GM19455 (cell line): ENCODE measurements around the gene MAGI2.

Source experiments
- ATAC-seq: cut with Tn5 transposase; IDR thresholded peaks from one replicate; pipeline ENCODE4 v1.9.1; 2021; ENCODE audit not compliant: unreplicated experiment

Gene MAGI2

DNA sequence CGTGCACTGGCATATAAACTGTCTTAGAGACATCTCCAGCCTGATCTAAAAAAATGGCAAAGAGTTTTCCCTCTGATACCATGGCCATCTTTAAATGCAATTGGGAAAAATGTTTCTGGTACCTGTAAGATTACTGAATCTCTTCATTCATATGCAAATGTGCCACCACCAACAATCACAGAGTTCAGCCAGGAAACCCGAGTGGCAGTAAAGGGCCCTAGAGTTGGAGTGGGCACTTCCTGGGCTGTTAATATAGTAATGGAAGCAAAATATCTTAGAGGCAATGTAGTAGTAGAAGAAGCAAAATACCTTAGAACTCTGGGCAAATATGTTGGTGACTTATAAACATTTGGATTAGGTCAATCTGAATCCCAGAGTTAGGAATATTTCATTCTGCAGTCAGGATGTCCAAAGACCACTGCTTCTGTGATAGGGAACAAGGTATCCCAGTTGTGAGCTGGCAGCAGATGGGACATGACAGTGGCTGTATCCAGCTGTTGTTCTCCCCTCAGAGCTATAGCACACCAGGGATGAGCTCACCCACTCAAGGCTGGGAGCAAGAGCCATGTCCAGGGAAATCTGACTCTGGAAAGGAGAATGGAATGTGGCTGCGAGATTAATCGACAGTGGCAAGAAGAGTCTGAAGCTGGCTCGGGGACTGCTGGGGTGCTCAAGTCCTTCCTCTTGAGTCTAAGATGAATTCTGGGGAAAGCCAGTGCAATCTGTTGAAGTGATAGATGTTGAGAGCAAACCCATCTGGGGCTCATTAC, 1322.8 kb downstream of the MAGI2 start:
- no peak for ATAC-seq

DNA sequence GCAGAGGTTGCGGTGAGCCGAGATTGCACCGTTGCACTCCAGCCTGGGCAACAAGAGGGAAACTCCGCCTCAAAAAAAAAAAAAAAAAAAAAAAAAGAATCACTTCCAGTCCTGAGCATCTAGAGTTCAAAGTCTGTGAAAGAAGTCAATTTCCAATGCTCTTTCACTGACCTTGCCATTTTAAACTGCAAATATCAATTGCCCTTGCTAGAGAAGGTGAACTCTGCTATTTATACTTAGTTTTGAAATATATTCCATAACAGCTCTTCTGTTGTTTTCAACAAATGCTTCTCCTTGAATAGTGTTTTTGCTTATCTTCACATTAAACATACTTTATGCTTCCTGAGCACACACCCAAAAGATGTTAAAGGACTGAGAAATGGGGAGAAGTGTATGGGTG, 1323.6 kb downstream of the MAGI2 start:
- ATAC-seq, result no peak

DNA sequence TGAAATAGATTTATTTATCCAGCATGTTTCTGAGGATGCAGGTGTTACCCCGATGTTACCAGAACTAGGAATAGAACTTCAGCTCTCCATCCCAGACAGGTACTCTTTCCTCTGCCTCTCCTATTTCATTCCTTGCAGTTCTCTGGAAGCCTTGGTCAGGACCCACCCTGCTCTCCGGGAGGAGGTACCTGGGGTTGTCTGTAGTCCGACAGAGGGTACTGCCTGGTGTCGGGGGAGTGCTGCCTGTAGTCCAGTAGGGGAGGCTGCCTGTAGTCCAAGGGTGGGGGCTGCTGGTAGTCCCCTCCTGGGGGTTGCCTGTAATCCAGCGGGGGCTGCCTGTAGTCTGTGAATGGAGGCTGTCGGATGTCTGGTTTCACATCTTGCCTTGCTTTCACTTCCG, 1326.5 kb downstream of the MAGI2 start:
- no peak for ATAC-seq

DNA sequence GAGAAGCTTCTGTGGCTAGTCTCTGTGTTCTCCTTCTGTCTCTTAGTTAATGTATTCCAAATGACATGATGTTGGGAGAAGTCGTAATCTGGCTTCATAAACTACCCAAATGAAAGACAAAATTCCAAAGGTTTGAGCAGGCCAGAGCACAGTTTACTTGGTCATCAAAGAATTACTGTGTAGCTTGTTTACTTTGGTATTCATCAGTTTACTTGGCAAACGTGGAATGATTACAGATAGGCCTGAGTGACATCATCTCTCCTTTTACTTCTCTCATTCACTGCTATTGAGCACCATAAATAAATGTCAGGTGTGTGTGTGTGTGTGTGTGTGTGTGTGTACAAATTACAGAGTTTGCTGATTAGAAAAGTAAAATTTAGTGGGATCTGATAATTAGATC, 1327.6 kb downstream of the MAGI2 start:
- ATAC-seq, result no peak

DNA sequence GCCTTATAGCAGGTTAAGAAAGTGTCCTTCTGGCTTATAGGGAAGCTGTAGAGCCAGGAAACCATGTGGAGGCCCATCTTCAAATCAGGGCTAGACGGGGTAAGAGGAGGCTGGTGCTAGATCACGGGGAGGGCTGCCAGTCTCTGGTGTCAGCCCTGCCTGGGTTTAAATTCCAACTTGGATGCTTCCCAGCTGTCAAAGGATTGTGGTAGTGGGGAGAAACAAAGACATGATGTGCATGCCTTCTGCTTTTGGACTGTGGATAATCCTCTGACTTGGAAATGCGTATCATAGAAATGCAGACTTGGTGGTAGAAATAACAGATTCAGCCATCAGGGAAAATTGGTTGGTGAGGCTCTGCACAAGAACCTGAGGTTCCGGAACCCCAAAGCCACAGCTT, 1329.3 kb downstream of the MAGI2 start:
- ATAC-seq, result no peak

DNA sequence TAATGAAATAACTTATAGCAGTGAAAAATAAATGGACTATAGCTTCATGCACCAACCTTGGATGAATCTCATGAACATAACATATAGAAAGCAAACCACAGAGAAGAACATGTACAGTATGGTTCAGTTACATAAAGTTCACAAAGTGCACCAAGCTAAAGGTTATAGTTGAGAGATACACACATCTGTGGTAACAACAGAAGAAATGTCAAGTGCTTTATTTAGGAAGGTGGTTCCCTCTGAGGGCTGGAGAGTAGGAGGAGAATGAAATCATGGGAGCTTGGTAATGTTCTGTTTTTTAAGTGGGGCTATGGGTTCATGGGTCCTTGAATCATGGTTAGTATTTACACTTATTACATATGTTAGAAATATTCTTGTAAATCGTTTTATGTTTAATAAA, 1331.6 kb downstream of the MAGI2 start:
- ATAC-seq, result no peak

DNA sequence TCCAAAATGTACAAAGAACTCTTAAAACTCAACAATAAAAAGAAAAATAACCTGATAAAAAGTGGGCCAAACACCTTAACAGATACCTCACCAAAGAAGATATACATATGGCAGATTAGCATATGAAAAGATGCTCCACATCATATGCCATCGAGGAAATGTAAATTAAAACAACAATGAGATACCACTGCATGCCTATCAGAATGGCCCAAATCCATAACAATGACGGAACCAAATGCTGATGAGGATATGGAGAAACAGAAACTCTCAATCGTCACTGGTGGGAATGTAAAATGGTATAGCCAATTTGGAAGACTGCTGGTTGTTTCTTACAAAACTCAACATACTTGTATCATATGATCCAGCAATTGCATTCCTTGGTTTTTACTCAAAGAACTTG, 1335.0 kb downstream of the MAGI2 start:
- ATAC-seq, result no peak

DNA sequence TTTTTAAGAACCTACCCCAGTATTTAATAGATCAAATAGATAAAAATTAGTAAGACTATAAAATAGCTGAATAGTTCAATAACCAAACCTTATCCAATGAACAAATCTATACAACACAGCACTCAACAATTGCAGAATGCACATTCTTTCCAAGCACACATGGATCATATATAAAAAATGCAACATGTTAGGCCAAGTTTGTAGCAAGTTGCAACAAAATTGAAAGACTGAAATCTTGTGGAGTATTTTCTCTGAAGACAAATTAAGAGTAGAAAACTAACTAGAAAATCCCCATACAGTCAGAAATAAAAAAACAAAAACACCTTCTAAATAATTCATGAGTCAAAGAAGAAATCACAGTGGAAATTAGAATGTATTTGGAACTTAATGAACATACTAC, 1337.6 kb downstream of the MAGI2 start:
- ATAC-seq, result no peak

DNA sequence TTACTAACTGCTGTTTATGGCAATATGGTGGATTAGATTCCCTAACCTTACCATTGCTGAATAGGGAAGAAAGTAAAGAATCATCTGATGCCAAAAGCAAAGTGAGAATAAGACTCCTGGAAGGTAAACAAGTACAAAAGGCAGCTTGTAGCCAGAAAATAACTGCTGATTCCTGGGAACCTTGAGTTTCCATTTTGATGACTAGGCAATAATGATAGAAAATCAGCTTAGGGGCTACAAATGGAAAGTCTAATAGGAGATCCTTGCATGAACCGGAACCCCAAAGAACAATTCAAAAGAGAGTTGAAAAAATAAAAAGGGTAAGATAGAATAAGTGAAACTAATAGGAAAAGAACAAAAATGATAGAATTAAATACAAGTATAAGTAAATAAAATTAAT, 1338.5 kb downstream of the MAGI2 start:
- no peak for ATAC-seq

DNA sequence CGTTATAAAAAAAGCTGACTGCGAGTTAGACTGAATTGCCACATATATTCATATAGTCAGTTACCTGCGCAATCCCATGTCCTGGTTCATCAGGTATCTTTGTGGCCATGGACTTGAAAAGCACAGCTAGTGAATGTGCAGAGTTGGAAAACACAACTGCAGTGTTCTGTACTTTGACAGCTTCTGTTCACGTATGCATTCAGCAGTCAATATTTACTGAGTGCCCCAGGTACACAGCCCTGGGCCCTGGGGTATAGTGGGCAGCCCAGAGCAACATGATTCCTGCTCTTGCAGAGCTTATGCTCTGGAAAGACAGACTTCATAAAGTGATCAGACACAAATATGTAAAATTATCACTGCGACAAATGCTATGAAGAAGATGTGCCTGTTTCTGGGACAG, 1341.0 kb downstream of the MAGI2 start:
- ATAC-seq, result no peak

DNA sequence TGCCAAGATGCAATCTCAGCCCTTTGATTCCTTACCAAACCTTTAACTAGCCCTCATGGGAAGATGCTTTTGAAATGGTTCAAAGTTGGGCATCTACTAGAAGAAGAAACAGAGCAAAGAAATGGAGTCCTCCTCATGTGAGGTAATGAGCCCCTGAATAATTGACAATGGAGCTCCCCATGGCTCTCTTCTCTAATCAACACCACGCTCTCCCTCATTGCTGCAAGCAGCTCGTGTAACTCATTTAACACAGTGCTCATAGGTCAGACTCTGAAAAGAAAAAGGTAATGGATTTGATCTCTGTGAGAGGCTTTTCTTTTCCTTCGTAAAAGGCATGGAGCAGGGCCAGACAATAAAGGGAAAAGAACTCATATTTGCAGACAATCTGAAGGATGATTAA, 1342.1 kb downstream of the MAGI2 start:
- ATAC-seq, result no peak

DNA sequence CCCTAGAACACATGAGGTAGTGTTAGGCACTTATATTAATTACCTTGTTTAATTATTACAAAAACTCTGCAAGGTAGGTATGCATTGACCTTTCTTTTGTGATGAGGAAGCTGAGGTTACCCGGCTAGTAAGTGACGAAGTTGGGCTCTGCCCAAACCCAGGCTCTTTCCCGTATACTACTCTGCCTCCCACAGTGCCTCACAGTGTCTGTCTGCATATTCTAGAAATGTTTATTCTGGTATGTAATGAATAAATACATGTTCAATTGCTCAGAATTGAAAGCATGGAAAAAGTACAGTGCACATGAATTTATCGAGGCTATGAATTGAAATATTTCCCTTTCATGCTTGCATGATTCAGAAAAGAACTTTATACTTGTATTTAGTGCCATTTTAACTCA, 1350.0 kb downstream of the MAGI2 start:
- ATAC-seq, result no peak

DNA sequence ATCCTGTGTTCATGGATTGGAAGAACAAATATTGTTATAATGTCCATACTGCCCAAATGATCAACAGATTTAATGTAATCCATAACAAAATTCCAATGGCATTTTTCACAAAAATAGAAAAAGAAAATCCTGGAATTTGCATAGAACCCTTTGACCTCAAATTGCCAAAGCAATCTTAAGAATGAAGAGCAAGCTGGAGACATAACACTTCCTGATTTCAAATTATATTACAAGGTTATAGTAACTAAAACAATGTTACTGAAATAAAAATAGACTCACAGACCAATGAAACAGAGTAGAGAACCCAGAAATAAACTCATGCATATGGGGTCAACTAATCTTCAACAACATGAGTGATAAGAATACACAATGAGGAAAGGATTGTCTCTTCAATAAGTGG, 1352.4 kb downstream of the MAGI2 start:
- no peak for ATAC-seq

DNA sequence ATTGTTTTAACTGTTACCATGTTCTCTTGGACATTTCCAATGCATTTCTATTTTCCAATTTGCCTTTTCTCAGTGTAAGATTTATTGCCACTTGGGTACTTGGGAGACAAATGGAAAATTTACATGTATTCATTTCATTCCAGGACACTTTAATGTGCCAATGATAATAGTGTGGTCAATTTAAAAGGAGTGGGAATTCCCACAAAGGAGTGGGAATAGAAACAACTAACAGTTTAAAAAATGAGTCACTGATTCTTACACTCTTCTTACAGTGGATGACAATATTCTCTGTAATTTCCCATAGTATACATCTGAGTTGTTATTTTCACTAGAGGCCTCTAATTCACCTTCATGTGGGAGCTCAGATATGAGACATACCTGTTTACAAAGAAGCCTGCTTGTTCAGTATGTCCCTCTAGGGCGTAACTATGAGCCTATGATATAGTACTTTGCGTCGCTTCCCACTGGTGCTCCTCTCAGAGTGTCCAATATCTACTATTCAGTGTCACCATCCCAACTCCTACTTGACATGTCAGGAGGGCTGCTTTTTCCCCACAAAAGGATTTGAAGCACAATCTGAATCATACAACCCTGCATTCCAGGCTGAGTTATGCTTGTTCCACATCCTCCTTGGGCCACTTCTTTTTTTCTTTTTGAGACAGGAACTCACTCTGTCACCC, 1353.6 kb downstream of the MAGI2 start:
- no peak for ATAC-seq

DNA sequence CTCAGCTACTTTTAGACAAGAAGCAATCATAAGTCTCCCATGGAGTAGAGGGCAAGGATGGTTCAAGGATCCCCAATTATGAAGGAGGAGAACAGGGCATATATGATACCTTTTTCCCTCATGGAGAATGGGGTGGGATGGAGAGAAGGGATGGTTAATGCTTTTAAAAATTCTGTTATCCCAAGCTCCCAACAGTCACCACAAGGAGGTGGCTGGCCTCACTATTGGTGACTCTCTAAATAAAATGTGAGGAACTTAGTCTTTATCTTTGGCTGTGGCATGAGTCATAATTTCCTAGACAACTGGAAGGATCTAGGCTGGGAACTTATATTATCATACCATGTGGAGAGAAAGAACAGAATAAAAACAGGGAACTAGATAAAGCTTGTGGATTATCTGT, 1357.9 kb downstream of the MAGI2 start:
- ATAC-seq, result no peak

DNA sequence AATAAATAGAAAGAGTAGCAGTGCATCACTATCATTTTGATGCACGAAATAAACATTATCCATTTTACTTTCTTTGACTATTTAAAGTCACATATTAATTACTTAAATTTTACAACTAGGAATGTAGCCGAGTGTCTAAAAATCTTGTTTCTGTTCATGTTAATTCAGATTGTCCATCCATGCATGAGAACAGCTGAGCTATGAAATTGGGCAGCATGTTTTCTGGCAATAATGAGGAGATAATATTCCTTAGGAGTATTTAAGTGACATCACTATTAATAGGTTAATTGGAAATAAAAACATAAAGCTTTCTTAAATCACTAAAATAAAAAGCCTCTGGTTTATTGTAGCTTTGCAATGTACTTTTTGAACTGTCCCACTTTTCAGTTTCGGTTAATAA, 1361.1 kb downstream of the MAGI2 start:
- no peak for ATAC-seq

DNA sequence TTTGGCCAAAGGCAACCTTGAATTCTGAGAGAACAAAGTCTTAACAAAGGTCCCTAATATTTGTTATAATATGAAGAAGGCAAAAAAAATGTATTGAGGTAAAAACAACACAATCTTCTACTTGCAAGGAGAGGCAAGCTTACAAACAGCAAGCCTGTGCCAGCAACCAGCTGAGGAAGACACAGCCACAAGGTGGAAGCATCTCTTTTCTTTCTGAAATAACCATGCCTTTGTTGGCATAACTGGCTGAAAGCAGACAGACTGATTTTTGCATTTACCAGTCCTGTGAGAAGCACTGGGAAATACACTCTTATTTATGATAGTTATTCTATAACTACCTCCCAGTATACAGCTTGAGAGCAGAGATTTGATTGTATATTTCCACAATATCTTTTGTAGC, 1362.9 kb downstream of the MAGI2 start:
- ATAC-seq, result no peak

DNA sequence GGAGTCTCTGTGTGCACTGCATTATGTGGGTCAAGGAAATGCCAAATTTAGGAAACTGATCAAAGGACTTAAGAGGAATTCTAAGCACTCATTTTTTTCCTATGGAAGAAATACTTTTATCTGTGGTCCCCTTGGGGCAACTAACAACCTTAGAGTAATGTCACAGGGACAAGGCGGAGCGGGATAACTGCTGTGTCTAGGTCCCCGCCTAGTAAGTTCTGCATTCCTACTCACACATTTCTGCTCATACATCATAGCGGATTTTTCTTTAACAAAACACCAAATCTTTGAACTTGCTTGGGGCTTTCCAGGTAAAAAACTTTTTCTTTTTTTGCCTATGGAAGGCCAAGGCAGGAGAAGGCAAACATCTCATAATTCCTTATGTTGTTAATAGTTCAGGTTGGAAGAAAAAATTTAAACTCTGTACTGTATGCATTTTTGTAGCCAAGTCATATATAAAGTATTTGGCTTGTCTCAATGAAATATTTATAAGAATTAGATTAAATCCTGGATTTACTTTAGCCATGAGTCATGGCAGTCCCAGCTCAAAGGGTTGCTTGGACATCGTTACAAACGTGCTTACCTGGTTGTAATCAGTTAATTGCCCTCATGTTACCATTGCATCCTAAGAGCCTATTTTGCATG, 1369.9 kb downstream of the MAGI2 start:
- no peak for ATAC-seq

DNA sequence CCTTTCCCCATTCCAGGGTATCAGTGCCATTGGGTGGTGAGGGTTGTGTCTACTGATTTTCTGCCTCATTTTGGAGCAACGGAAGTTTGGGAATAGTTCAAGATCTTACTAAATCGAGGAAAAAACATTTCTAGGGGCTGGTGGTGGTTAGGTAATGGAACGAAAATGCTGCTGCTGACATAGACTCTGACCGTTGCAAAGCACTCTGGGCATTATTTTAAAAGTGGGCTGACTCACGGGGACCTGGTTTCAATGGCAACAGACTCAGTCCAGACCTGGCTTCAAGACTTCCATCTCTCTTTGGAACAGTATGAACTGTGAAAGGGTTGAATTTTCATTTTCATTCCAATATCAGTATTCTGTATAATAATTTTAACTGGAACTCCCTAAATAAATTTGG, 1370.9 kb downstream of the MAGI2 start:
- no peak for ATAC-seq

DNA sequence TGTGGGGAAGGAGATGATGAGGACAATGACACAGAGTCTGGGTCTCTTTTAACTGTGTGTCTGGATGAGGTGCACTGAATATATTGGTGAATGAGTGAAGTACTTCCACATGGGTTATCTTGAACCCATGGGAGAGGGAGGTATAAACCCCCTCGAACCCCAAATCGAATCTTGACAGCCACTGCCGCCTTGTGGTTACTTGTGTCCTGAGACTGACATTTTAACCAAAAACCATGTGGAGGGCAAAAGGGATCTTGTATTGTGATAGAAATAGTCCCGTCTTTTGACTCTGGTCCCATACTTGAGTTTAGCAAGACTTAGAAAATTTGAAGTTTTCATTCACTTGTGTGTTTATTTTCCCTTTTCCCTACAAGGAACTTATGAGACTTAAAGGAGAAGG, 1371.6 kb downstream of the MAGI2 start:
- no peak for ATAC-seq

DNA sequence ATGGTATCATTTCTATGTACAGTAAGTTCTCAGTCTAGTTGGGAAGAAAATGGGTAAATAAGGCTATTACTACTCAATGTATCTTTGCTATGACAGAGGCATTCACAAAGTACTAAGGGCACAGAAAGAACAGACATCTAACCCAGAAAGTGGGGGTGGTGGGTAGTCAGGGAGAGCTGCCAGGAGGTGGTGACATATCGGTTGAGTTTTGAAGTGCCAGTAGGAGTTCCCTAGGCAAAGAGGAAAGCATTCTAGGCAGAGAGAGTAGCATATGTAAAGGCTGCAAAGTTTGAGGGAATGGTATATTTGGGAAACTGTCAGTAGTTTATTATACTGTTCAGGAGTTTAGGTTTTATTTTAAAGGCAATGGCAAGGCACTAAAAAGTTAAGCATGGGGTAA, 1372.1 kb downstream of the MAGI2 start:
- ATAC-seq, result no peak

DNA sequence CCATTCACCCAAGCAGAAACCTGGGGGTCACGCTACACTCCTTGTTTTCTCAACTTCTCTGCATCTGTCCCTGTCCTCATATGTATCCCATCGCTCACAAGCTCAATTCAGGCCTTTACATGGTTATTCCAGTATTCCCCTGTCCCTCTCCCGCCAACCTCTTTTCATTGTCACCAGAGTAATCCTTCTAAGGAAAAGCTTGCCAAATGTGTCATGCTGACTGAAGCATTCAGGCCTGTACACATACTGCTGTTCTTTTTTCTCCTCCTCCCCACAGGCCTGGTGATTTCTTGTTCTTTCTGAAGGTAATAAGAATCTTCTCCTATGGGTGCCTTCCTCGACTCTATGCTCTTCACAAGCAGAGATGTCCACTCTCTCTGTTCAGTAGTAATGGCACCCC, 1372.7 kb downstream of the MAGI2 start:
- ATAC-seq, result no peak
